Testis (tissue), 3 donors: Measurements from ENCODE around the gene CCL13. TPM values are rescaled to one million over a fixed set of nuclear protein-coding genes. Genes with fewer than 3 reads are reported as not detected.

ENCODE experiments used
- DNase-seq: peaks from one replicate; pipeline ENCODE4 v3.0.0-alpha.2; 2019
- H3K27ac ChIP-seq, 2 donors: fragments of 200-600 bp; sonication (generic); one replicate each; pipeline ENCODE4 v1.5.1; 2019
- H3K27me3 ChIP-seq: fragments of 200-600 bp; sonication (generic); one replicate; pipeline ENCODE4 v1.5.1; 2019
- H3K36me3 ChIP-seq: fragments of 200-600 bp; sonication (generic); one replicate; pipeline ENCODE4 v1.5.1; 2017; ENCODE audit warnings: low read depth; ENCODE audit errors: missing control alignments
- H3K4me1 ChIP-seq: fragments of 200-600 bp; sonication (generic); one replicate; pipeline ENCODE4 v1.5.1; 2019
- H3K4me3 ChIP-seq, 2 donors: fragments of 200-600 bp; sonication (generic); one replicate each; pipeline ENCODE4 v1.5.1; 2017 to 2019
- H3K9me3 ChIP-seq: fragments of 200-600 bp; sonication (generic); one replicate; pipeline ENCODE4 v1.5.1; 2017
- POLR2A ChIP-seq: fragments of 450-650 bp; IDR thresholded peaks from one replicate; pipeline ENCODE4 v1.6.1; 2017; ENCODE audit warnings: antibody characterized with exemption, mild to moderate bottlenecking, moderate library complexity
- WGBS, 2 donors: methylation state at CpG; one replicate each; pipeline ENCODE4 v1.1.5; 2018; 5-methylcytosine and 5-hydroxymethylcytosine counted together
- intact Hi-C: fragments of 100-400 bp; cut with DNase I; formaldehyde crosslinking; loops from one replicate; pipeline ENCODE4 v1.15.1; 2023; ENCODE audit warnings: low total_unique reads
- polyA plus RNA-seq: library from polyadenylated mRNA; stranded (reverse); fragments of 350-450 nt; fragmentation: Illumina TruSeq; extraction: RNeasy Lipid Tissue Mini Kit (QIAGEN cat#74804); gene quantifications from one replicate; pipeline ENCODE4 v1.2.3, GENCODE V29; 2014; ENCODE audit warnings: low read depth, low replicate concordance; ENCODE audit not compliant: insufficient read depth
- total RNA-seq, 2 donors: library from RNA; depleted of rRNA; stranded (reverse); fragments of >200 nt; gene quantifications; one replicate each; pipeline ENCODE4 v1.2.3, GENCODE V29; 2016
- TF ChIP-seq, protein P1 (sequence below), 3 experiments: fragments of 450-650 bp in 2 of 3; fragments of 200-600 bp in 1 of 3; sonication (generic) in 1 of 3; IDR thresholded peaks; one replicate each; pipeline ENCODE4 v1.5.1; 2016 to 2019; ENCODE audit warnings: antibody characterized with exemption in 3 of 3, mild to moderate bottlenecking in 2 of 3, moderate library complexity in 1 of 3

Gene CCL13
- total and polyA plus RNA-seq, 3 donors from 2014 or later, result 5.2 TPM; not detected in 2

DNA sequence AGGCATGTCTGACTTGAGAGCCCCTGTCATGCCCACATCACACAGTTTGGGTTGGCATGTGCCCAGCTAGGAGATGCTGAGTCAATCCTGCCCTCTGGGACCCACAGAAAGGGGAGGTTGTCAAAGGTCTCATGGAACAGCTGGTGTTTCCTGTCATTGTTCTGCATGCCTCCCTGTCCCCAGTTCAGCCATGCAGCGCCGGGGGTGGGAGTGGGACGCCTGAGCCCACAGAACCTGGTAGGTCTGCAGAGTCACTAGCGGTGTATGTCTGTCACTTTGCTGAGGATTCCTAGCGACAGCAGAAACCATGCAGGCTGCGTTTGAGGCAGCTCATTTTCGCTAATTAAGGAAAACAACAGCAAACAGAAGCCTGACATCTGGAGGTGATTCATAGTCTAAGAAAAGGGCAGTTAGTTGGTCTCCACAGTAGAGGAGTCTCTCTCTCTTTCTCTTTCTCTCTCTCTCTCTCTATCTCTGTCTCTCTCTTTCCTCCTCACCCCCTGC lies 26.4 kb downstream of the CCL13 start:
- intact Hi-C loops, result no loop called here
- H3K27me3 ChIP-seq, result no peaks in the 10 kb centered on the region
- H3K4me1 ChIP-seq, result no peaks in the 10 kb centered on the region
- no peak for DNase-seq
- no peak overlapping the region for H3K4me3 ChIP-seq
- WGBS, 2 donors, result 55 to 63% methylated on average over 7 of the region's 7 CpGs
- H3K36me3 ChIP-seq, result no peaks in the 10 kb centered on the region
- H3K9me3 ChIP-seq, result no peaks in the 10 kb centered on the region
- no peak for TF ChIP-seq POLR2A
- TF ChIP-seq, protein P1, sequence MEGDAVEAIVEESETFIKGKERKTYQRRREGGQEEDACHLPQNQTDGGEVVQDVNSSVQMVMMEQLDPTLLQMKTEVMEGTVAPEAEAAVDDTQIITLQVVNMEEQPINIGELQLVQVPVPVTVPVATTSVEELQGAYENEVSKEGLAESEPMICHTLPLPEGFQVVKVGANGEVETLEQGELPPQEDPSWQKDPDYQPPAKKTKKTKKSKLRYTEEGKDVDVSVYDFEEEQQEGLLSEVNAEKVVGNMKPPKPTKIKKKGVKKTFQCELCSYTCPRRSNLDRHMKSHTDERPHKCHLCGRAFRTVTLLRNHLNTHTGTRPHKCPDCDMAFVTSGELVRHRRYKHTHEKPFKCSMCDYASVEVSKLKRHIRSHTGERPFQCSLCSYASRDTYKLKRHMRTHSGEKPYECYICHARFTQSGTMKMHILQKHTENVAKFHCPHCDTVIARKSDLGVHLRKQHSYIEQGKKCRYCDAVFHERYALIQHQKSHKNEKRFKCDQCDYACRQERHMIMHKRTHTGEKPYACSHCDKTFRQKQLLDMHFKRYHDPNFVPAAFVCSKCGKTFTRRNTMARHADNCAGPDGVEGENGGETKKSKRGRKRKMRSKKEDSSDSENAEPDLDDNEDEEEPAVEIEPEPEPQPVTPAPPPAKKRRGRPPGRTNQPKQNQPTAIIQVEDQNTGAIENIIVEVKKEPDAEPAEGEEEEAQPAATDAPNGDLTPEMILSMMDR (IDR thresholded peaks at IDR 0.05), result no peak
- no peak overlapping the region for H3K27ac ChIP-seq

DNA sequence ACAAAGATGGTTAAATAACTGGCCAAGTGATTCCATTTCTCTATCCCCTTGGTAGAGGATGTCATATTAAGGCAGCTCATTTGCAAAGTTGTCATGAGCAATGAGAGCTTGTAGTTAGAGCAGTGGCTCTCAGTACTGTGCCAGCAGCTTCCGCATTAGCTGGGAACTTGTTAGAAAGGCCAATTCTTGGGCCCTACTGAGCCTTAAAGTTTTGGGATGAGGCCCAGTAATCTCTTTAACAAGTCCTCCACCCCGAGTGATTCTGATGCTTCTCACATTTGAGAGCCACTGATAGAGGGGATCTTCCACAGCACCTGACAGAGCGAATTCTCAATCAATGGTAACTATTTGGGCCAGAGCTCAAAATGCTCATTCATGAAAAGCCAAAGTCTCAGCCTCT lies 26.9 kb downstream of the CCL13 start:
- Histone ChIP-seq H3K36me3 (no peaks in the 10 kb centered on the region), H3K4me3 (no peak overlapping the region), H3K27ac (no peak overlapping the region), H3K9me3 (no peaks in the 10 kb centered on the region), H3K4me1 (no peaks in the 10 kb centered on the region), H3K27me3 (no peaks in the 10 kb centered on the region)
- no peak for TF ChIP-seq POLR2A
- TF ChIP-seq, protein P1 (IDR thresholded peaks at IDR 0.05), result no peak
- WGBS, 2 donors, result 86 to 90% methylated on average over 3 of the region's 3 CpGs
- DNase-seq, result no peak
- intact Hi-C loops, result no loop called here

DNA sequence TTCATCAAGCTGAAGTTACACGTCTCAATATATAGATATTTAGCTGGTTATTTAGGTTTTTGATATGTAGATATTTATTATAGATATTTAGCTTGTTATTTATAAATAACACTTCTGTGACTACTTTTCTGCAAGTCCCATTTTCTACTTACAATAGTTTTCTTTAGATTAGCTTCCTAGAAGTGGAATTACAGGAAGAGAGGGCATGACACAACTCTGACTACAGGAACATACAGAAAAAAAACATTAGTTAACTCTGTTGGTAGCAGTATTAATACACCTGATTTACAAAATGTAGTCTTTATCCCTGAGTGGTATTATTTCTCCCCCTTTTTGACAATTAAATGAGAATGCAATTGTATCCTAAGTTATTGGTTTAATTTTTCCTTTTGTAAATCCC lies 28.0 kb downstream of the CCL13 start:
- DNase-seq, result no peak
- Histone ChIP-seq H3K9me3 (no peaks in the 10 kb centered on the region), H3K4me3 (no peak overlapping the region), H3K4me1 (no peaks in the 10 kb centered on the region), H3K27me3 (no peaks in the 10 kb centered on the region), H3K36me3 (no peaks in the 10 kb centered on the region), H3K27ac (no peak overlapping the region)
- TF ChIP-seq POLR2A, result no peak
- TF ChIP-seq, protein P1 (IDR thresholded peaks at IDR 0.05), result no peak
- intact Hi-C loops, result no loop called here
- WGBS, 2 donors, result 85 to 95% methylated on average over 1 of the region's 1 CpG

DNA sequence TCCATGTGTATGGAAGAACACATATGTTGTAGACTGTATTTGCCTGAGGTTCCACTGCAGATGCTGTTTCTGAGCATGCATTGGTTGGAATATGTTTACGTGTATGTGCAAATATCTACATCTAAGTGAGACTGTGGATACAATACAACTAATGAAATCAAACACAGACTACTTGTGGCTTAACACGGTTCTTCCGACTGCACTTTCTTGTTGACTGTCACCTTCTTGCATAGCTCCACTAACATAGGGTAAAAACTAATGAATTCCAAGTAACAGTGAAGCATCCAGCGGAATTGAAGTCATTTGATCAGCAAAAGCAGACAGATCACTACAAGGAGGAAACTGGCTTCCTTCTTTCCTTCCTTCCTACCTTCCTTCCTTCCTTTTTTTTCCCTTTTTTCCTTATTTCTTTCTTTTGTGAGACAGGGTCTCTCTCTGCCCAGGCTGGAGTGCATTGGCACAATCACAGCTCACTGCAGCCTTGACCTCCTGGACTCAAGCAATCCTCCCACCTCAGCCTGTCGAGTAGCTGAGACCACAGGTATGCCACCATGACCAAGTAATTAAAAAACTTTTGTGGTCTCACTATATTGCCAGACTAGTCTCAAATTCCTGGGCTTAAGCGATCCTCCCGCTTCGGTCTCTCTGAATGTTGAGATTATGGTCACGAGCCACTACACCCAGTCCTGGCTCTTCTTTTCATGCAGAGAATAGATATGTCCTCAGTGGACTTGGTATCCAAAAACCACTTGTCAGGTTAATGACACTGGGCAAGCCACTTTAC lies 28.7 kb downstream of the CCL13 start:
- 78 to 79% methylated on average over 9 of the region's 9 CpGs for WGBS, 2 donors
- TF ChIP-seq, protein P1 (IDR thresholded peaks at IDR 0.05), result no peak
- TF ChIP-seq POLR2A, result no peak
- no peaks in the 10 kb centered on the region for H3K9me3 ChIP-seq
- no peaks in the 10 kb centered on the region for H3K36me3 ChIP-seq
- no peak for DNase-seq
- no peak overlapping the region for H3K4me3 ChIP-seq
- no peak overlapping the region for H3K27ac ChIP-seq
- no peaks in the 10 kb centered on the region for H3K4me1 ChIP-seq
- intact Hi-C loops, result no loop called here
- no peaks in the 10 kb centered on the region for H3K27me3 ChIP-seq

GRCh38 chr17:34386343-34386696 lies 30.0 kb downstream of the CCL13 start:
- H3K36me3 ChIP-seq, result no peaks in the 10 kb centered on the region
- intact Hi-C loops, result no loop called here
- H3K27me3 ChIP-seq, result no peaks in the 10 kb centered on the region
- WGBS, 2 donors, result 88 to 91% methylated on average over 5 of the region's 5 CpGs
- H3K4me1 ChIP-seq, result no peaks in the 10 kb centered on the region
- no peak overlapping the region for H3K4me3 ChIP-seq
- no peak for DNase-seq
- no peak overlapping the region for H3K27ac ChIP-seq
- no peaks in the 10 kb centered on the region for H3K9me3 ChIP-seq
- TF ChIP-seq, protein P1 (IDR thresholded peaks at IDR 0.05), result no peak
